Measurements from ENCODE around the gene LCORL. TPM values are rescaled to one million over a fixed set of nuclear protein-coding genes. Genes with fewer than 3 reads are reported as not detected.

Gene LCORL
- total RNA-seq, 1 experiment from 2014 or later, result 15.5 TPM

GRCh38 chr4:17876943-17877342 is 144.6 kb downstream of the LCORL start:
- Mint-ChIP-seq H3K27me3 (ENCODE audit: low read depth) (no peaks in the 10 kb centered on the region), H3K9me3 (no peaks in the 10 kb centered on the region), H3K4me3 (no peak overlapping the region), H3K4me1 (no peaks in the 10 kb centered on the region), H3K36me3 (ENCODE audit: insufficient read depth in 1 of 3, low read depth in 3 of 3) (peaks cover 0 to 7% (median 0%) of the 10 kb centered on the region in 3 experiments; a peak in 2 of 7 replicates), H3K27ac (no peak overlapping the region)
- no peak overlapping the region for H2BK15ac ChIP-seq (ENCODE audit: low read depth, low read length)
- no peaks in the 10 kb centered on the region for H4K20me1 ChIP-seq (ENCODE audit: control insufficient read depth, insufficient read depth, insufficient read length)
- no peak overlapping the region for H3K18ac ChIP-seq (ENCODE audit: insufficient read length, low read depth, low read length)
- no CpG with 5 or more reads among the region's 4 CpGs for WGBS (ENCODE audit: extremely low coverage, insufficient read length, low lambda C conversion rate)
- H2AFZ ChIP-seq (ENCODE audit: low read length), result no peak overlapping the region
- H3K14ac ChIP-seq (ENCODE audit: insufficient read depth, low read length), result no peak overlapping the region
- H2BK12ac ChIP-seq (ENCODE audit: insufficient read length, low read depth, low read length), result no peak overlapping the region
- H4K8ac ChIP-seq (replicated peaks; ENCODE audit: insufficient read length, low read depth, low read length), result no peak overlapping the region
- H2AK5ac ChIP-seq (ENCODE audit: insufficient read length, low read length), result no peak overlapping the region
- no peak overlapping the region for H3K23ac ChIP-seq (ENCODE audit: insufficient read length, low read depth, low read length)
- H4K91ac ChIP-seq (ENCODE audit: insufficient read length, low read depth, low read length), result no peak overlapping the region
- H3K4me1 ChIP-seq (ENCODE audit: insufficient read depth, low read length), result no peaks in the 10 kb centered on the region
- H3K9me3 ChIP-seq (ENCODE audit: control insufficient read depth, low read depth, low read length), result no peaks in the 10 kb centered on the region
- H2BK120ac ChIP-seq (ENCODE audit: low read depth, low read length, poor library complexity, severe bottlenecking), result no peak overlapping the region
- DNase-seq, result no peak
- no peaks in the 10 kb centered on the region for H3K23me2 ChIP-seq (ENCODE audit: insufficient read length, low read depth, low read length, poor library complexity, severe bottlenecking)
- no peak overlapping the region for H2BK20ac ChIP-seq (ENCODE audit: low read depth, low read length, poor library complexity, severe bottlenecking)
- no peak overlapping the region for H4K5ac ChIP-seq (ENCODE audit: insufficient read length, low read depth, low read length)
- no peaks in the 10 kb centered on the region for H3K27me3 ChIP-seq (ENCODE audit: insufficient read depth, low read length)
- no peaks in the 10 kb centered on the region; the same call in 1 of the 2 replicates for H3K79me2 ChIP-seq (ENCODE audit: insufficient read depth, low read length)
- no peak for TF ChIP-seq CTCF (conservative IDR thresholded peaks at IDR 0.05)
- no peak overlapping the region for H2BK5ac ChIP-seq (ENCODE audit: insufficient read length, low read length)
- H3K27ac ChIP-seq (ENCODE audit: insufficient read length, low read depth, low read length), result no peak overlapping the region
- H3K56ac ChIP-seq (ENCODE audit: insufficient read length, low read depth, low read length), result no peak overlapping the region
- no peak overlapping the region for H3T11ph ChIP-seq (ENCODE audit: low read length)
- H3K4me2 ChIP-seq (ENCODE audit: insufficient read depth, insufficient read length, low read length), result no peak overlapping the region
- H3K4ac ChIP-seq (ENCODE audit: low read depth, low read length), result no peak overlapping the region
- no peaks in the 10 kb centered on the region for H3K79me1 ChIP-seq (ENCODE audit: insufficient read depth, low read depth, low read length, poor library complexity, severe bottlenecking)
- no peak overlapping the region for H3K9ac ChIP-seq (ENCODE audit: extremely low read depth, insufficient read length, low read length)

Measured in H9 (cell line).